GM19467 (cell line): ENCODE measurements around the gene SARS1.
"Not testable (repeated sequence)": the region's sequence is repeated elsewhere in the genome, so short reads cannot be mapped to it uniquely, and the experiment has no call there.

ENCODE experiments used
- ATAC-seq: cut with Tn5 transposase; IDR thresholded peaks from one replicate; pipeline ENCODE4 v1.9.1; 2021; ENCODE audit warnings: mild to moderate bottlenecking, moderate library complexity; ENCODE audit not compliant: unreplicated experiment

Gene SARS1

DNA sequence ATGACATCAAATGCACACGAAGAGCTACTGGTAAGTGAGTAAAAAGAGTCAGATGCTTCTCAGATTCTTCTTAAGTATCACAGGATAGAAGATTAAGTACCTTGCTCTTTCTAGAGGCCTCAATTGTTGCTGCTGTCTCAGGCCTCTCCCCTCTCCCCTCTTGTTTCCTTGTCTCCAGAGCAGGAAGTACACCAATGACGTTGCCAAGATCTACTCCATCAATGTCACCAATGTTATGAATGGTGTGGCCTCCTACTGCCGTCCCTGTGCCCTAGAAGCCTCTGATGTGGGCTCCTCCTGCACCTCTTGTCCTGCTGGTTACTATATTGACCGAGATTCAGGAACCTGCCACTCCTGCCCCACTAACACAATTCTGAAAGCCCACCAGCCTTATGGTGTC lies 21.3 kb upstream of the SARS1 start:
- no peak for ATAC-seq

DNA sequence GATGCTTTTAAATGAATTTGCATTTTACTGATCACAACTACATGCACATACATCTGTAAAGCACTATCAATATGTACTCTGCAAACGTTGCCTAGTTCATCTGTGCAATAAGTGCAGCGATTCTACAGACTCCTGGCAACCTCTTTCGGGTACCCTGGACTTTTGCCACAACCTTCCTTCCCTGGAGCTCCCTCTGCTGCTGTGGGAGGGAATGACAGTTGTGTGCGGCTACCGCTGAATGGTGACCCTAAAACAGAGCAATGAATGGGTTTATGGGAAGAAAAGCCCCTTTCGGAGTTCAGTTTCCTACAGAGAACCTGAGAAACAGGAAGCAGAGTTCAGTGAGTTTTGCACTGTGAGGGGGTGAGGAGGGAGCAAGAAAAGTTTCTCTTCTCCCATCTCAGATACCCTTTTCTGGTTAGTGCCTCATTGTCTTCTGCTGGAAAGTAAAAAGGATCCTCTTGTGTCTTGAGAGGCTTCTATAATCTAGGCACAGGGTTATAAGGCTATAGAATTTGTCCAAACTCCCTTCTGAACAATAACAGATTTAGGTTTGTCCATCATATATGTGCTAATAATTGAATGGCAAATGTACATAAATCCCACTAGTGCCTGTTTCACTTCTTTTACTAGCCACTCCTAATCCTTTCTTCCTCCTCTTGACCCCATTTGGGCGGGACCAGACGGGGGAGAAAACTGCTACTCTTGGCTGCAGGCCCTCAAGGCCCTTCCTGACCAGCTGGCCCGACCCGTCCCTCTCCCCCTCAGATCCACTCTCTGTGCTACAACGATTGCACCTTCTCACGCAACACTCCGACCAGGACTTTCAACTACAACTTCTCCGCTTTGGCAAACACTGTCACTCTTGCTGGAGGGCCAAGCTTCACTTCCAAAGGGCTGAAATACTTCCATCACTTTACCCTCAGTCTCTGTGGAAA lies 19.8 kb upstream of the SARS1 start:
- no peak for ATAC-seq

DNA sequence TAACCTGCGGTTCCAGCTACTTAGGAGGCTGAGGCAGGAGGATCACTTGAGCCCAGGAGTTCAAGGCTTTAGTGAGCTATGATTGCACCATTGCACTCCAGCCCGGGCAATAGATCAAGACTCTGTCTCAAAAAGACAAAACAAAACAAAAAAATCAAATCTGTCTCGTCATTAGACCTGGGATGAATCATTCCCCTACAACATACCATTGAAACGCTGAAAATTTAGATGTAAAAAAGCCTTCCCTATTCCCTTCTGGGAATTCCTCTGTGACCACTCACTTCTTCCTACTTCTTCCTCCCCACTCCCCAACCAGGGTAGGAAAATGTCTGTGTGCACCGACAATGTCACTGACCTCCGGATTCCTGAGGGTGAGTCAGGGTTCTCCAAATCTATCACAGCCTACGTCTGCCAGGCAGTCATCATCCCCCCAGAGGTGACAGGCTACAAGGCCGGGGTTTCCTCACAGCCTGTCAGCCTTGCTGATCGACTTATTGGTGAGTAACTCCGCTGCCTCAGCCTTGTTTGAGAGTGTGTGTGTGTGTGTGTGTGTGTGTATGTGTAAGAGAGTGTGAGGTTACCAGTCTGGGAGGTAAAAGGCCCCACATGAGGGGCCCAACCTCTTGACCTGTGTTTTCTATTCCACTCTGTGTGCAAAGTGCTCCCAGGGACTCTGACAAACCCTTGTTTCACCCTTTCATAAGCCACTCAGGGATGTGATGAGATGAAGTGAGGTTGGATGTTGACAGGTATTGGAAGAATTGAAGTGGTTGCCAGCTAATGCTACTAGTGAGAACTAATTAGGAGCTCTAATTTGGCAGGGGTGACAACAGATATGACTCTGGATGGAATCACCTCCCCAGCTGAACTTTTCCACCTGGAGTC lies 16.3 kb upstream of the SARS1 start:
- ATAC-seq: no peak

DNA sequence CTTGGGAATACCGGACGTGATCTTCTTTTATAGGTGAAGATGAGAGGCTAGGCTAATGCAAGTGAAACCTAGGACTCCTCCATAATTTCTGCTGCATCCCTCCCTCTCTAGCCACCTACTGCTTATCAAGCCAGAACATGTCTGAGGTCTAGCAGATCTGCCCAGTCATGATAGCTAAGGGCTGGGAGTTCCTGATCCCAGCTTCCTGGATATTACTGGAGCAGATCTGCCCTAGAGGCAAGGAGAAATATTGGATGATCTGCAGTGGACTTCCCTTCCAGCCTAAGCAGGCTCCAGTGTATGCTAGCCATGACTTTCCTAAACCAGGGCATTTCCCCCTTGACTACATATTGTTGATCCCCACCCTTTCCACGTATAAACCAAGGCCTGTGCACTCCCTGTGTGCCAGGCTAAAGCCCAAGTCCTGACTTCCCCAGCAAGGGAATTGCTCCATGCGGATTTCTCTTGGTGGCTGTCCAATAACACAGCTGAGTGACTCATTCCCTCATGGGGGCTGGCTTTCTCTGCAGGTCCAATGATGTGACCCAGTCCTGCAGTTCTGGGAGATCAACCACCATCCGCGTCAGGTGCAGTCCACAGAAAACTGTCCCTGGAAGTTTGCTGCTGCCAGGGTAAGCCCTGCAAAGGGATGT lies 15.5 kb upstream of the SARS1 start:
- no peak for ATAC-seq

DNA sequence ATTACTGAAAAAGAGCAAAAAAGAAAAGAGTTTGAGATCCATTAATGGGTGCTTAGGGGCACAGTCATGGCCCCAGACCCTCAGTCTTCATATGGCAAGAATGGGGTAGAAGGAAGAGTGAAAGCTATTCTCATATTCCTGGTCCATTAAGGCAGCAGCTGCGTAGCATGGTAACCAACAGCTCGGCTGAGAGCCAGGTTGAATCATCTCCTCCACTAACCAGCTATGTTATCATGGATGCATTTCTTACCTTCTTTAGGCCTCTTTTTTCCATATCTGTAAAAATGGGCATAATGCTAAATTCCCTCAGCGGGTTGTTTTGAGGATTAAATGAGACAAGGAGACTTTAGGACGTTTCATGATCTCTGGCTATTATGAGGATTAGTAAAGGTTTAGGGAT lies 15.0 kb upstream of the SARS1 start:
- no peak for ATAC-seq

DNA sequence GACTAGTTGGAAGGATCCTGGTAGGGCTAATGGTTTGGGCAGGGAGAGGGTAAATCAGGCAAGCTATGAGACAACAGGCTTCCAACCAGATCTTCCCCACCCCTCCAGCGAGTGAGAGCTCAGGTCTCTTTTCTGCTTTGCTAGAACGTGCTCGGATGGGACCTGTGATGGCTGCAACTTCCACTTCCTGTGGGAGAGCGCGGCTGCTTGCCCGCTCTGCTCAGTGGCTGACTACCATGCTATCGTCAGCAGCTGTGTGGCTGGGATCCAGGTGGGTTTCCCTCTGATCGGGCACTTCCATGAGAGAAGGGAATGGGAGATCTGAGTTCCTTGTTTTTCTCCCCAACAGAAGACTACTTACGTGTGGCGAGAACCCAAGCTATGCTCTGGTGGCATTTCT lies 14.0 kb upstream of the SARS1 start:
- ATAC-seq: no peak

DNA sequence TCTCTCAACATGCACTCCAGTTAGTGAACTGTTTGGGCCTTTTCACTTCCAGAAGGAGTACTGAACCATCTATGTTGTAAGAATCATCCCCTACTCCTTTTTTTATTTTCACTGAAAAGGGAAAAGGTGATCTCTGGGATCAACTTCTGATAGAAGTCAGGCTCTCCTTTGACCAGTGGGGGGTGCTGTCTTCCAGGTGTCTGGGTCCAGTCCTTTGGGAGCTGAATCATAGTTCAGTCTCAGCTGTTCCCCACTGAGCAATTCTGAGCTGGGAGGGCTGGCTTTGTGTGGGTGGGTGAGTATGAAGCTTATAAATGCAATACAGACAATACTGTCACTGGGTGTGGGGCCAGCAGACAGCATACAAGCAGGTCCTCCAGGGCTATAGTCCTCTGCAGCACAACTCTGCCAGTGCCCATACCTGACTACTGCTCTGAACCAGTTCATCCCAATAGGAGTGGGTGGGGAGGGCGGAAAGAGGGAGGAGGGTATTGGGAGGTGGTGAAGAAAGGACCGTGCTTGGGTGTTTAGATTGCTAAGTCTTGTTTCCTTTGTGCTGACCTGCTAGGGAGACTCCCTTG lies 12.5 kb upstream of the SARS1 start:
- ATAC-seq: no peak

DNA sequence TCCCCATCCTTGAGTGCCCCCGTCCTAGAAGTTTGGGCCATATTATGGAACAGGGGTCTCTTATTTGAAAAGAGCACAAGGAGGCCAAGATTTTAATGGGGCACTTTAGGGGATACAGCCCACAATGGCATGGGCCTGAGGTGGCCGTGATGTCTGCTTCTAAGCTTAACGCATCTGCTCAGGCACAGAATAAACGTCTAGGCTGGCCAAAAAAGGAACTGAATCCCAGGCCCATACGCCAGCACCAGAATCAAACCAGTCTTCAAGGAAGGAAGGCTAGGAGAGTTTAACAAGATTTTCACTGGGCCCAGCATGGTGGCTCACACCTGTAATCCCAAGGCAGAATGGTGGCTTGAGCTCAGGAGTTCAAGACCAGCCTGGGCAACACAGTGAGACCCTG lies 9.2 kb upstream of the SARS1 start:
- no peak for ATAC-seq

DNA sequence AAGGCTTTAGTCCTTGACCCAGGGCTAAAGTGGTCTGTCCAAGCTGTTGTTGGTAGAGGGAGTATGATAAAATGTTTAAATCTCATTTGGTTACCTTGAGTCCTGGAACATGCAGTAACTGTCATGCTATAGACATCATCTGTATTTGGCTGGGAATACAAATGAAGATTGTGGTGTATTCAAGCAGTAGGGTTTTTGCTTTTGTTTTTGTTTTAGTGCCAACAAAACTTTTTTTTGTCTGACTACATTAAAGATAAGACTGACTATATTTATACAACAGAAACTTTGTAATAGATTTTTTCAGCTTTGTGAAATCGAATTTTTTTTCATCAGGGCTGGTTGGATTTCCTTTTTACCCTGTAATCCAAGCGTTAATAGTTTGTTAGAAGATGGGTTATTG lies 7.4 kb upstream of the SARS1 start:
- no peak for ATAC-seq

DNA sequence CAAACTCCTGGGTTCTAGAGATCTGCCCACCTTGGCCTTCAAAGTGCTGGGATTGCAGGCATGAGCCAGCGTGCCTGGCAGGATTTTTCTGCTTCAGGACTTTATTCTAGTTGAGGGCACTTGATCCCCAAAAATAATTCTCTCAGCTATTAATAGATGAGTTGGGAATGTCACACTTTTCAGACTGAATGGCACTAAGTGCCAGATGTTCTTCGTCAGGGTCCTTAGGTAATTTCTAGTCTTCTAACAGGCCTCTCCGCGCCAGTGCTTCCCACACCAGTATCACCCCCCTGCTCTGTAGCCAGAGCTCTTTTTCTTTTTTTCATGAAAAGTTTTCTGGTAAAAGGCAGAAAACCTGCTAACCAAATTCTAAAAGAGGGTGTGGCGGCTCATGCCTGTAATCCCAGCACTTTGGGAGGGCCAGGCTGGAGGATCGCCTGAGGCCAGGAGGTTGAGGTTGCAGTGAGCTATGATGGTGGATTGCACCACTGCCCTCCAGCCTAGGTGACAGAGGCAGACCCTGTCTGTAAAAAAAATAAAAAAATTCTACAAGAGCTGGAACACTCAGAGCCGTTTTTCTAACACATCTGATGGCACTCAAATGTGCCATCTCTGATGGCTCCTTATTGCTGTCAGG lies 6.1 kb upstream of the SARS1 start:
- ATAC-seq: no peak

DNA sequence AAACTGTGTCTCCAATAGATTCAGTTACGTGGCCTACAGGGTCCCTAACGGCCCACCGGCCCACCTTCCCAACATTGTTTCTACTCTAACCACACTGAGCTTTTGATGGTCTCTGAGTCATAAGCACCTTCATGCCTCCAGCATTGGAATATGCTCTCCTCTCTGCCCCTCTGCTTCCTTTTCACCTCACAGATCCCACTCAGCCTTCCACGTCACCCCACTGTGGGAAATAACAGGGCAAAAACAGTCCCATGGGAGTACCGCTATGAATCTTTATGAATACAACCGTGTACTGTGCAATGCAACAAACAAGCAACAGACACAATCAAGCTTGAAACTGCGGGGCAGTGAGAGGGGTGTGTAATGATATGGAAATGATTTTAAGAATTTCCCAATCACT lies 5.3 kb upstream of the SARS1 start:
- ATAC-seq: no peak

DNA sequence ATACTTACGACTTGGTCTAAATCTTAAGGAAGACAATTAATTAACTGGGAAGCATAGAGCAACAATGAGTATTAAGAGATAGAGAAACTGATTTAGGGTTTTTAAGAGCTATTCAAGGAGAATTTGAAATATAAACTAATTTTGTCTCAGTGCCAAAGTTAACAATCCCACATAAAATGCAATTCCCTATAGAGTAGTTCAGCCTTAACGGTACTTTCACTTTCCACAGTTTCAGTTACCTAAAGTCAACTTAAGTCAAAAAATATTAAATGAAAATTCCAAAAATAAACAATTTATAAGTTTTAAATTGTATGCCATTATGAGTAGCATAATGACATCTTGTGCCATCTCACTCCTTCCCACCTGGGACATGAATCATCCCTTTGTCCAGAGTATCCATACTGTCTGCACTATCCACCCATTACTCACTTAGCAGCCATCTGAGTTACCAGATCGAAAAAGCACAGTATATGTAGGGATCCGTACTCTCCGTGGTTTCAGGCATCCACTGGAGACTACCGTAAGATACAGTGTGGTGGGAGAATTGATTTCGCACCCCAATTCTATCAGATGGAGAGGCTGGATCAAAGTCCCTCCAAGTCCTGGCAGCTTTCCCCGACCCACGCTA lies 4.8 kb upstream of the SARS1 start:
- no peak for ATAC-seq

DNA sequence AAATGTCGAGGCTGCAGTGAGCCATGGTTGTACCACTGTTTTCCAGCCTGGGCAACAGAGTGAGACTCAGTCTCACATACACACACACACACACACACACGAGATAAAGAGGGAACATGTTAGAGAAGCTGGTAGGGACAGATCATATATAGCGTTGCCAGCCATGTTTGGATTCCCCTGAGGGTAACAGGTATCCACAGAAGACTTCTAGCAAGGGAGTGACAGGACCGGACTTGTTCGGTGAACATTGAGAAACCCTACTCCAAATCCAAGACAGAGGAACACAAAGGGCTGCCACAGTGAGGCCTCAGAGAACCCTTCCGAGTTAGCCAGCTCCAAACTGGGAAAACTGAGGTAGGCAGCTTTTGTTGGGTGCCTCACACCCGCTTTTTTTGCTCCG lies 3.7 kb upstream of the SARS1 start:
- no peak for ATAC-seq

DNA sequence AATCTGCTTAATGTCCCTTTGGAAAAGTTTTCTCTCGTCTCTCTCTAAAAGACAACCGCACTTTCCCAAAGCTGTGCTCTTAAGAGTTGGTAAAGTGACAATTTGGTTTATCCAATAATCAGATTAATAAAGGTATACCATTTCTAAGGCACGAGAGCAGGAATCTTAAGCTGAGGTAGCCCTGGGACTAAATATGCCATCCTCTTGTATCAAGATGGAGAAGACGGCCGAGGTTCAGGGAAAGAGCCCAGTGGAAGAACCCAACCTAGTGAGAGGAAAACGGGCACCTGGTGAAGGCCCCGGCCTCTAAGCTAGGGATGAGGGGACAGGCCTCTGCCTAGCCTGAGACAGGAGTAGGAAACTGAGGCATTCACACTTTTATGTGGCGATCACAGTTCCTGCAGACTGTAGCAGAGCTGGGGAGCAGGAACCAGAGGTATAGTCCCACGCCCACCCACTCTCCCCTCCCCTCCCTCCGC lies 334 bp upstream of the SARS1 start:
- no peak for ATAC-seq

DNA sequence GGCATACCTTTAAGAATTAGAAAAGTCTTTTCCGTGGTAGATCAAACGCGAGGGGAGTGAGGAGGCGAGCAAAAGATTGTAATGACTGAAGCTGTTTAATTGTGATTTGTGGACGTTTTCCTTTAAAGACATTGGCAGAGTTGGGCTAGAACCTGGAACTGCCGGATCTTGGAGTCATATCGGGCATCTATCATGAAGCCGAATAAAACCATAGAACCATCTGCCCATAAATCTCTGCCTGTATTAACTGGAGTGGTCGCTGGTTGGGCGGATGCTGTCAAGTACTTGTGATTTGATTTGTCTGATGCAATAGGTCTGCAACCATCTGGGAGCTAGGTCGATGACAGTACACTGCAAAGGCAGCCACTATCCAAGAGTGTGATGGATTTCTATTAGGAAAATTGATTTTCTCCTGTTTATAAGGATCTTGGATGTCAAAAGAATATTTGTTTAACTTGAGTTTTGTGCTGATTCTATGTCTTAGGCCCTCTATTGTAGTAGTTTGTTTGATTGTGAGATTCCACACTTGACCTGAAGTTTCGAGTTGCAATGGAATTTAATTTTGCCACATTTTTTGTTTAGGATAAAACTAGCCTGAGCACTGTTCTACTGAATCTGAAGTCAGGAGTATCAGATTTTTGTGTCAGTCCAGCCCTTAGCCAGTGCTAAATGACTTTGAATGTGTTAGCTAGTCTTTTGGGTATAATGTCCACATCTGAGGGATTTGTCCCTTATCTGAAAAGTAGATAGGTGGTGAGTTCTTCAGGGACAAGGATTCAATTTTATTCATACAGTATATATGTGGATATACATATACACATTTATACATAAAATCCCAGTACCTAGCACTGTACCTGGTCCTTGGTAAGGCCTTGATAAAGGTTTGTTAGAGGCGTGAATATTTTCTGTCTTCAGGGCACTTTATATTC lies 1.2 kb downstream of the SARS1 start:
- no peak for ATAC-seq

DNA sequence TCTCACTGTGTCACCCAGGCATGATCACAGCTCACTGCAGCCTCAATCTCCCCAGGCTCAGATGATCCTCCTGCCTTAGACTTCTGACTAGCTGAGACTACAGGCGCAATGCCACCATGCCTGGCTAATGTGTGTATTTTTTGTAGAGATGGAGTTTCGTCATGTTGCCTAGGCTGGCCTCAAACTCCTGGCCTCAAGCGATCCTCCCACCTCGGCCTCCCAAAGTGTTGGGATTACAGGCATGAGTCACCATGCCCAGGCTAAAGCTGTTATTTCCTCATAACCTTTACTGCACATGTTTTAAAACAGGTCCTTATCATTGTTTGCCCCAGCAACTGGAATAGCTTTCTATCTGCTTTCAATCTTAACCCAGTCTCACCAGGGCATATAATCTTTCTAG lies 2.9 kb downstream of the SARS1 start:
- no peak for ATAC-seq

DNA sequence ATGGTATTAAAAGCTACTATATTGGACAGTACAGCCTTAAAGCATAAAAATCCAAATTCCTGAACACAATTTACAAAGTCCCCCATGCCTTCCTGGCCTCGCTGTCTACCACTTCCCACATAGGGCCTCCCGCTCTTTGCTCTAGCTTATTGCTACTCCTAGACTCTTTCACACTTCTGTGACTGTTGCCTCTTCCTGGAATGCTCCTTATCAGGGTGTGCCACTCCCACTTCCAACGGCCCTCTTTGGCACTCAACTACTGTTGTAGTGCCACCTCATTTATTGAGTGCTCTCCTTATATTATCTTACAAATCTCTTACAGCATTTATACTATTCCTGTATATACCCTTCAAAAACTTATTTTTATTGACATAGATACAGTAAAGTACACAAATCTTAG lies 4.8 kb downstream of the SARS1 start:
- no peak for ATAC-seq

DNA sequence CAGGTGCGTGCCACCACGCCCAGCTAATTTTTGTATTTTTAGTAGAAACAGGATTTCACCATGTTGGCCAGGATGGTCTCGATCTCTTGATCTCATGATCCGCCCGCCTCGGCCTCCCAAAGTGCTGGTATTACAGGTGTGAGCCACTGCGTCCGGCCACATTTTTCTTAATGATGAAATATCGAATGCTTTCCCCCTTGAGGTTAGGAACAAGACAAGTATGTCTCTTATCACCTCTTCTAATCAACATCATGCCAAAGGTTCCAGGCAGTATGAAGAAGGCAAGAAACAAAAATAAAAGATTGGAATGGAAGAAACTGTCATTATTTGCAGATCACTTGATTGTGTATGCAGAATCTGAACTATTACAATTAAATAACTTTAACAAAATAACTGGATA lies 7.5 kb downstream of the SARS1 start:
- ATAC-seq: not testable (repeated sequence)

DNA sequence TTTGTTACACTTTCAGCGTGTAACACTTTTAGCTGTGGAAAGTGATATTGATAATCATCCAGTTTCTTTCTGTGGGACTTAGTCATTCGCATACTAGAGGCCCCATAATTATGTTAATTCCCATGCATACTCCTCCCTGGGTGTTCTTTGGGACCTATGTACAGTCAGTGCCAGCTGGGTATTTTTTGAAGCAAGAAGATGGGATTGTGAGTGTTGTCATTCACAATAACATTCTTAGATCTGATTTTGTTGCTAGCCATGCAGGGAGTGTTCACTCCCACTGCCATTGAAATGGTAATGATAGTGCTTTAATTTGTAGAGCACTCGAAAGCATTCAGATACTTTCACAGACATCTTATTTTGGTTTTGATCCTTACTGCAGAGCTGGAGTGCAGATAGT lies 11.6 kb downstream of the SARS1 start:
- no peak for ATAC-seq
